Epithelial cell of alveolus of lung (primary cell): ENCODE data around the gene KRTAP22-2. TPM values are rescaled to one million over a fixed set of nuclear protein-coding genes. Genes with fewer than 3 reads are reported as not detected.

ENCODE experiments used
- total RNA-seq: library from RNA; depleted of rRNA; stranded (reverse); fragments of >200 nt; gene quantifications from 2 replicates; pipeline ENCODE4 v1.2.1, GENCODE V29; 2015

The KRTAP22-2 gene
- not detected in 2 replicates for total RNA-seq

DNA sequence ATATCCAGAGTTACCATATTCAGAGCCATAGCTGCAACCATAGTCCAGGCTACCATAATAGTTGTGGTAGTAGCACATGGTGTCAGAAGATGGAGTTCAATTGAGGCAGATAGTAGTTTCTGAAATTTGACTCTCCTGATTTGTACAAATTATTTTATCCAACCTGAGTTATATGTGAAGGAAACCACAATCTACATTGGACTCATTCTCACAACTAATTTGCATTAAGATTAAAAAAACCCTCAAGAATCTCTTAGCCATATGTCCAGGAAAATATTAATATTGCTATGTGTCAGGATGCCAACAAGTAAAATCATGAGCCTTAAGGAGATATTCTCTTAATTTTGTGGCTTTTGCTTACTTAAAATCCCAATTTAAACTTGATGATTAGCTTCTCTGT, at the start of gene KRTAP22-2:
TSS of gene KRTAP22-2 (minus strand) at position 101 of the 400 bp plus-strand sequence.

GRCh38 chr21:30634906-30635305, 44.7 kb upstream of the KRTAP22-2 start, which contains the start of gene KRTAP20-2:
Gene KRTAP20-2, plus strand, starts transcription at chr21:30635206. Its CDS starts 58 bp downstream, at chr21:30635264.

DNA sequence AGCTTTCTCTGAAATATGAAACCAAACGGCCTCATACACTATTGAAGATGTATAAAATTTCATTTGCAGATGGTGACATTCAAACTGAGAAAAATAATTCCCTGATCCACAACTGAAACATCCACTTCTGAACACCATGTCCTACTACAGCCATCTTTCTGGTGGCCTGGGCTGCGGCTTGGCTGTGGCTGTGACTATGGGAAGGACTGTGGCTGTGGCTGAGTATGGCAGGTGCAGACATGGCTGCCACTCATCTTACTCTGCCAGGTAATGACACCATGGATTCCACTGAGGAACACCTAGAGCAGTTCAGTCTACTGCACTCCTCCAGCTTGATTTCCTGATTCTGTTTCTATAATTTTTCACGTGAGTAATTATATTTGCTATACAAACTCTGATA, 30.3 kb upstream of the KRTAP22-2 start, which contains the start of gene KRTAP20-4:
TSS of gene KRTAP20-4 (plus strand) at position 106 of the 400 bp plus-strand sequence.

DNA sequence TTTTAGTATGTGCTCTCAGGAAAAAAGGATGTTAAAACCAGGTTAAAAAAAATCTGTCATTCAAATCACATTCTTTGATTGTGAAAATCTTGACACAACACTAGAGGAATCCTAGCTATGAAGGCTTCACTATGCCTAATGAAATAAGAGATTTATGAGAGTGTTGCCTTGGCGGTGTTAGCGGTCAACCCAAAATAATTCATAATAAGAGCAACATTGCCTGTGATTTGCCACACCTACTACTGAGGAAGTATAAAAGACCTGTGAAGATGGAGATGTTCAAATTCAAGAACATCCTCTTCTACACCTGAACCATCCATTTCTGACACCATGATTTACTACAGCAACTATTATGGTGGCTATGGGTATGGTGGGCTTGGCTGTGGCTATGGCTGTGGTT, 25.9 kb upstream of the KRTAP22-2 start, which contains the start of gene KRTAP20-1:
TSS of gene KRTAP20-1 (plus strand) at position 301 of the 400 bp plus-strand sequence. CDS start at position 331, 30 bp downstream.

DNA sequence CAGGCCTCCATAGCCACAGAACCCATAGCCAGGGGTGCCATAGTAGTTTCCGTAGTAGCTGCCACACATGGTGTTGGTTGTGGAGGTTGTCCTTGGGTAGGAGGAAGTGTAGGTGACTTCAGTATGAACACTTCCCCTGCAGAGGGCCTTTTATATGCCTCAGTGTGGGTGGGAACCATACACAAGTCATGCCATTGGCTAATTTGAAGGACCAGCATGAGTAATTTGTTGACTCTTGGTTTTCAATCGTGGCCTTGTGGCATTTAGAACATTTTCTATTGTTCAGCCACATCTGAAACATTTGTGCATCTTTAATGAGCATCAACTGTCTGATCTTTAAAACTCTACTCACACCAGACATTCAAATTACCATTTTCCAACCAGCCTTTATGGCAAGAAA, 23.6 kb upstream of the KRTAP22-2 start, which contains the start of gene KRTAP6-1:
TSS of gene KRTAP6-1 (minus strand) at position 95 of the 400 bp plus-strand sequence. CDS start at position 69, 26 bp downstream.

DNA sequence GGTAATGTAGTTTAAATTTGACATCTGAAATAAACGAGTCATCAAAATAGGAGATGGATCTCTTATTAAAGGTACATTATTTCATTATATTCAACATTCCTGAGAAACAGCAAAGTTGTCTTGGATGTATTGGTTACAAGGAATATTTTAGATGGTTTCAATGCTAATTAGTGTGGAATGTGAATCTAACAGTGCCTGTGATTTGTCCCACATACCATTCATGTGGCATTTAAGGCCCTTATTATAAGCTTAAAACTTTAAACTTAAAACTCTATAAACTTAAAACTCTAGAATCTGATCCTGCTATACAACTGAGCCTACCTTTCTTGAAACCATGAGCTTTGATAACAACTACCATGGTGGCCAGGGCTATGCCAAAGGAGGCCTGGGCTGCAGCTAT, 10.6 kb upstream of the KRTAP22-2 start, which contains the start of gene KRTAP22-1:
TSS of gene KRTAP22-1 (plus strand) at position 301 of the 400 bp plus-strand sequence.

DNA sequence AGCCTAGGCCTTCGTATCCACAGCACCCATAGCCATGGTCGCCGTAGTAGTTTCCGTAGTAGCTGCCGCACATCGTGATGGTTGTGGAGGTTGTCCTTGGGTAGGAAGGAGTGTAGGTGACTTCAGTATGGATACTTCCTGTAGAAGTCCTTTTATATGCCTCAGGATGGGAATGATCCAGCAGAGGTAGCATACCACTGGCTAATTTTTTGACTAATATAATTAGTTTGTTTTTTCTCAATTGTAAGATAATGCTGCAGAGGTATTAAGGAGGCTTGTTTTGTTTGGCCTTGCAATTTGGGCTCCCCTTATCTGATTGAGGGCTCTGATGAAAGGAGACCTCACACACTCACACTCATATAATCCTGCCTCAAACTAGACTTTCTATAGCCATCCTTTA, 8.6 kb upstream of the KRTAP22-2 start, which contains the start of gene KRTAP6-2:
TSS of gene KRTAP6-2 (minus strand) at position 101 of the 400 bp plus-strand sequence. CDS start at position 73, 28 bp downstream.

DNA sequence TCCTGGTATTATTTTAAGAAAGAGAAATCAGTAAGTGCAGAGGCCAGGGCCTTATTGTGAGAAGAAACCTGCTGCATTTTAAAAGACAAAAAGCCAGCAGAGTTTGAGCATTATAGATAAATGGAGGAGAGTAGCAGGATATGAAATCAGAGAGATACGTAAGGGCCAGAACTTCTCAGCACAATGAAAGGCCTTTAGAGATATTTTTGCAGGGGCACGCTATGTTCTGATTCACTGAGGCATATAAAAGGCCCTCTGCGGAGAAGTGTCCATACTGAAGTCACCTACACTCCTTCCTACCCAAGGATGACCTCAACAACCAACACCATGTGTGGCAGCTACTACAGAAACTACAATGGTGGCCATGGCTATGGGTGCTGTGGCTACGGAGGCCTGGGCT, 1.9 kb upstream of the KRTAP22-2 start, which contains the start of gene KRTAP6-3:
TSS of gene KRTAP6-3 (plus strand) at position 301 of the 400 bp plus-strand sequence. CDS start at position 307, 6 bp downstream.

DNA sequence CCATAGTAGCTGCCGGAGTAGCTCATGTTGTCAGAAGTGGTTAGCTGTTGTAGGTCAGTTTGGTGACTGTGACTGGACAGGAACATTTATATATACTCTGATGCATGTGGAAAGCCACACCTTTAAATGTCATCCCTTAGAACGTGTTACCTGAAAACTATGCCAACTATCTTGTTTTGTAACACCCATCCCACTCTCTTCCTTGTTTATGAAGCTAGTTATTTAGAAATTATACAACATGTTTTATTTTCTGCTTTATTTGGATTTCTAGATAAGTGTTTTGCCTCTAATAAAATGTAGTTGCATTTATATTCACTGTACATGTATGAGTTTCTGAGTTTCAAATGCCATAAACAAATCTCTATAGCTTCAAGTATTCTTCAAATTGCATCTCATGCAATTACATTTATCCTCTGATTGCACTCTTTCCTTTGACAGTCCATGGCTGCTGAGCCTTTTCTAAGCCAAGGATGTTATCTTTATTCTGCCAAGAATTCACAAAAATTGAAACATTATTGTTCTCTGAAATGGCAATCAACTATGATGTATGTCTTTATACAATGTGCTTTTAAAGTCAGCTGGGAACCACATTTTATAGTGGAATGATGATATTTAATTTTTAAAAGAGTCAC, 28.8 kb downstream of the KRTAP22-2 start, which contains the start of gene KRTAP19-7:
TSS of gene KRTAP19-7 (minus strand) at position 51 of the 632 bp plus-strand sequence. CDS start at position 26, 25 bp downstream.

GRCh38 chr21:30541764-30542163, 48.4 kb downstream of the KRTAP22-2 start, which contains the start of gene KRTAP19-6:
Gene KRTAP19-6, minus strand, starts transcription at chr21:30541864. Its CDS starts 31 bp downstream, at chr21:30541833.

Other genes starting within 250 kb of the KRTAP22-2 start
- gene KRTAP23-1, start 241.8 kb downstream of the KRTAP22-2 start, total RNA-seq = not detected in 2 replicates
- not detected in 2 replicates for gene KRTAP13-2, start 218.1 kb downstream of the KRTAP22-2 start, total RNA-seq
- not detected in 2 replicates for gene KRTAP13-1, start 194.4 kb downstream of the KRTAP22-2 start, total RNA-seq
- not detected in 2 replicates for gene KRTAP13-3, start 164.5 kb downstream of the KRTAP22-2 start, total RNA-seq
- gene KRTAP13-4, start 160.2 kb downstream of the KRTAP22-2 start, total RNA-seq = not detected in 2 replicates
- gene KRTAP15-1, start 150.1 kb downstream of the KRTAP22-2 start, total RNA-seq = not detected in 2 replicates
- not detected in 2 replicates for gene KRTAP19-1, start 110.0 kb downstream of the KRTAP22-2 start, total RNA-seq
- gene KRTAP19-2, start 103.0 kb downstream of the KRTAP22-2 start, total RNA-seq = not detected in 2 replicates
- not detected in 2 replicates for gene KRTAP19-3, start 98.4 kb downstream of the KRTAP22-2 start, total RNA-seq
- not detected in 2 replicates for gene KRTAP19-4, start 93.2 kb downstream of the KRTAP22-2 start, total RNA-seq
- not detected in 2 replicates for gene KRTAP19-5, start 88.3 kb downstream of the KRTAP22-2 start, total RNA-seq
- gene KRTAP19-6, start 48.5 kb downstream of the KRTAP22-2 start, total RNA-seq = not detected in 2 replicates
- gene KRTAP19-7, start 29.1 kb downstream of the KRTAP22-2 start, total RNA-seq = not detected in 2 replicates
- gene KRTAP6-3, start 2.0 kb upstream of the KRTAP22-2 start, total RNA-seq = not detected in 2 replicates
- not detected in 2 replicates for gene KRTAP6-2, start 8.5 kb upstream of the KRTAP22-2 start, total RNA-seq
- gene KRTAP22-1, start 10.7 kb upstream of the KRTAP22-2 start, total RNA-seq = not detected in 2 replicates
- gene KRTAP6-1, start 23.5 kb upstream of the KRTAP22-2 start, total RNA-seq = not detected in 2 replicates
- not detected in 2 replicates for gene KRTAP20-1, start 26.0 kb upstream of the KRTAP22-2 start, total RNA-seq
- gene KRTAP20-4, start 30.2 kb upstream of the KRTAP22-2 start, total RNA-seq = not detected in 2 replicates
- not detected in 2 replicates for gene KRTAP20-2, start 44.8 kb upstream of the KRTAP22-2 start, total RNA-seq
- gene KRTAP20-3, start 52.5 kb upstream of the KRTAP22-2 start, total RNA-seq = not detected in 2 replicates
- not detected in 2 replicates for gene KRTAP21-3, start 128.4 kb upstream of the KRTAP22-2 start, total RNA-seq
- gene KRTAP21-2, start 156.9 kb upstream of the KRTAP22-2 start, total RNA-seq = not detected in 2 replicates
- not detected in 2 replicates for gene KRTAP21-1, start 165.0 kb upstream of the KRTAP22-2 start, total RNA-seq
- not detected in 2 replicates for gene KRTAP8-1, start 222.9 kb upstream of the KRTAP22-2 start, total RNA-seq
- gene KRTAP7-1, start 239.4 kb upstream of the KRTAP22-2 start, total RNA-seq = not detected in 2 replicates